Type B pancreatic cell (in vitro differentiated cells): ENCODE results near the gene RUNX1. TPM values are rescaled to one million over a fixed set of nuclear protein-coding genes. Genes with fewer than 3 reads are reported as not detected.

Experiments used
- DNase-seq: peaks from one replicate; pipeline ENCODE4 v3.0.0; 2021; ENCODE audit warnings: mixed read lengths; ENCODE audit not compliant: unreplicated experiment; ENCODE audit errors: extremely low spot score
- H3K27ac Mint-ChIP-seq: 2 replicates; pipeline ENCODE4 v1.8.0; 2021; ENCODE audit warnings: mild to moderate bottlenecking, mixed read lengths
- H3K27me3 Mint-ChIP-seq: 2 replicates; pipeline ENCODE4 v1.8.0; 2021; ENCODE audit warnings: mixed read lengths
- H3K36me3 Mint-ChIP-seq: 2 replicates; pipeline ENCODE4 v1.8.0; 2021; ENCODE audit warnings: mixed read lengths
- H3K4me1 Mint-ChIP-seq: one replicate; pipeline ENCODE4 v1.8.0; 2021; ENCODE audit warnings: mixed read lengths; ENCODE audit not compliant: unreplicated experiment
- H3K4me3 Mint-ChIP-seq: 2 replicates; pipeline ENCODE4 v1.8.0; 2021; ENCODE audit warnings: mild to moderate bottlenecking, mixed read lengths
- H3K9me3 Mint-ChIP-seq: 2 replicates; pipeline ENCODE4 v1.8.0; 2021; ENCODE audit warnings: mixed read lengths
- CTCF ChIP-seq: fragments of 200-600 bp; sonication (generic); conservative IDR thresholded peaks from 2 replicates; pipeline ENCODE4 v1.5.0; 2021; ENCODE audit warnings: antibody characterized with exemption, mild to moderate bottlenecking
- total RNA-seq: library from RNA; stranded (reverse); gene quantifications from 2 replicates; pipeline ENCODE4 v1.2.1, GENCODE V29; 2021; ENCODE audit warnings: low replicate concordance

The RUNX1 gene
- total RNA-seq, 1 donor from 2014 or later: 11.9 TPM

GRCh38 chr21:34766862-34767261 lies 282.2 kb downstream of the RUNX1 start:
- no peak for TF ChIP-seq CTCF
- H3K36me3 Mint-ChIP-seq: no peaks in the 10 kb centered on the region
- DNase-seq: no peak
- H3K4me3 Mint-ChIP-seq: no peak overlapping the region
- no peak overlapping the region for H3K27ac Mint-ChIP-seq
- peaks cover 3% of the 10 kb centered on the region for H3K27me3 Mint-ChIP-seq
- H3K9me3 Mint-ChIP-seq: no peaks in the 10 kb centered on the region
- H3K4me1 Mint-ChIP-seq: no peaks in the 10 kb centered on the region

GRCh38 chr21:34765619-34766018 lies 283.5 kb downstream of the RUNX1 start:
- H3K27me3 Mint-ChIP-seq: peaks cover 3% of the 10 kb centered on the region
- TF ChIP-seq CTCF: no peak
- H3K9me3 Mint-ChIP-seq: no peaks in the 10 kb centered on the region
- no peak for DNase-seq
- H3K27ac Mint-ChIP-seq: no peak overlapping the region
- H3K4me1 Mint-ChIP-seq: no peaks in the 10 kb centered on the region
- H3K4me3 Mint-ChIP-seq: no peak overlapping the region
- no peaks in the 10 kb centered on the region for H3K36me3 Mint-ChIP-seq

GRCh38 chr21:34764715-34765284 lies 284.3 kb downstream of the RUNX1 start:
- Mint-ChIP-seq H3K27me3 (peaks cover 3% of the 10 kb centered on the region), H3K36me3 (no peaks in the 10 kb centered on the region), H3K9me3 (no peaks in the 10 kb centered on the region), H3K27ac (no peak overlapping the region), H3K4me3 (no peak overlapping the region), H3K4me1 (no peaks in the 10 kb centered on the region)
- no peak for DNase-seq
- no peak for TF ChIP-seq CTCF

GRCh38 chr21:34762786-34763185 lies 286.3 kb downstream of the RUNX1 start:
- no peak for TF ChIP-seq CTCF
- no peak overlapping the region for H3K27ac Mint-ChIP-seq
- no peak for DNase-seq
- no peaks in the 10 kb centered on the region for H3K9me3 Mint-ChIP-seq
- H3K36me3 Mint-ChIP-seq: no peaks in the 10 kb centered on the region
- H3K4me1 Mint-ChIP-seq: no peaks in the 10 kb centered on the region
- peaks cover 3% of the 10 kb centered on the region for H3K27me3 Mint-ChIP-seq
- H3K4me3 Mint-ChIP-seq: no peak overlapping the region

- no peaks in the 10 kb centered on the region for H3K36me3 Mint-ChIP-seq
- no peaks in the 10 kb centered on the region for H3K27me3 Mint-ChIP-seq
- no peak for DNase-seq
- TF ChIP-seq CTCF: no peak
- no peak overlapping the region for H3K4me3 Mint-ChIP-seq
- no peaks in the 10 kb centered on the region for H3K4me1 Mint-ChIP-seq
- H3K9me3 Mint-ChIP-seq: no peaks in the 10 kb centered on the region
- no peak overlapping the region for H3K27ac Mint-ChIP-seq
Measured at GRCh38 chr21:34761758-34762330, 287.3 kb downstream of the RUNX1 start.
